GM13976 (cell line): ENCODE results near the gene NINL.
A peak's percentile ranks its signal among the peaks of the same experiment; 100 is the strongest.

ENCODE experiments used
- DNase-seq: peaks from one replicate; pipeline ENCODE4 v3.0.0; 2012; ENCODE audit warnings: low spot score
- in situ Hi-C: fragments of 300-500 bp; cut with MboI; formaldehyde crosslinking; loops from one replicate; pipeline ENCODE4 v1.12.0; 2022; ENCODE audit warnings: low sequenced_read_pairs, mixed read lengths, inconsistent platforms; ENCODE audit not compliant: unreplicated experiment
- TF ChIP-seq, protein P1 (sequence below): IDR thresholded peaks from 2 replicates; pipeline ENCODE4 v1.5.1; 2012; ENCODE audit warnings: borderline replicate concordance, mild to moderate bottlenecking; ENCODE audit not compliant: insufficient read depth; ENCODE audit errors: extremely low read depth, missing control alignments, control extremely low read depth

Gene NINL

DNA sequence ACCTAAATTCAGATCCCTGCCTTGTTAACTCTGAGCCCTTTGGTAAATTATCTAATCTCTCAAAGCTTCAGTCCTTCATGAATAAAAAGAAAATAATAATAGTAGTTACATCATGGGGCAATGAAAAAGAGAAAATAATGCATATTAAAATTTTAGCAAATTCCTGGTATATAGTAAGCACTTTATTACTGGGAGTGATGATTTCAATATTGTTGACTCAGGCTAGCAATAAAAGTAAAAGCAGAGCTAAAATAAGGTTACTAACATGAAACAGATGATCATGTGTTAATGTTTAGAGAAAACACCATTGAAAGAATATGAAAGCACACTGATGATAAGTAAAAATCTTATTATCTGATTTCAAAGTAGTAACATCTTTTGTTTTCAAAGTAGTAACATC is 164.2 kb downstream of the NINL start:
- in situ Hi-C loops = loop anchor here (25.0 kb wide), 1 partner anchor 359 kb away; the partner anchor contains the start of gene ACSS1
- no peak for DNase-seq
- TF ChIP-seq, protein P1, sequence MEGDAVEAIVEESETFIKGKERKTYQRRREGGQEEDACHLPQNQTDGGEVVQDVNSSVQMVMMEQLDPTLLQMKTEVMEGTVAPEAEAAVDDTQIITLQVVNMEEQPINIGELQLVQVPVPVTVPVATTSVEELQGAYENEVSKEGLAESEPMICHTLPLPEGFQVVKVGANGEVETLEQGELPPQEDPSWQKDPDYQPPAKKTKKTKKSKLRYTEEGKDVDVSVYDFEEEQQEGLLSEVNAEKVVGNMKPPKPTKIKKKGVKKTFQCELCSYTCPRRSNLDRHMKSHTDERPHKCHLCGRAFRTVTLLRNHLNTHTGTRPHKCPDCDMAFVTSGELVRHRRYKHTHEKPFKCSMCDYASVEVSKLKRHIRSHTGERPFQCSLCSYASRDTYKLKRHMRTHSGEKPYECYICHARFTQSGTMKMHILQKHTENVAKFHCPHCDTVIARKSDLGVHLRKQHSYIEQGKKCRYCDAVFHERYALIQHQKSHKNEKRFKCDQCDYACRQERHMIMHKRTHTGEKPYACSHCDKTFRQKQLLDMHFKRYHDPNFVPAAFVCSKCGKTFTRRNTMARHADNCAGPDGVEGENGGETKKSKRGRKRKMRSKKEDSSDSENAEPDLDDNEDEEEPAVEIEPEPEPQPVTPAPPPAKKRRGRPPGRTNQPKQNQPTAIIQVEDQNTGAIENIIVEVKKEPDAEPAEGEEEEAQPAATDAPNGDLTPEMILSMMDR = no peak

DNA sequence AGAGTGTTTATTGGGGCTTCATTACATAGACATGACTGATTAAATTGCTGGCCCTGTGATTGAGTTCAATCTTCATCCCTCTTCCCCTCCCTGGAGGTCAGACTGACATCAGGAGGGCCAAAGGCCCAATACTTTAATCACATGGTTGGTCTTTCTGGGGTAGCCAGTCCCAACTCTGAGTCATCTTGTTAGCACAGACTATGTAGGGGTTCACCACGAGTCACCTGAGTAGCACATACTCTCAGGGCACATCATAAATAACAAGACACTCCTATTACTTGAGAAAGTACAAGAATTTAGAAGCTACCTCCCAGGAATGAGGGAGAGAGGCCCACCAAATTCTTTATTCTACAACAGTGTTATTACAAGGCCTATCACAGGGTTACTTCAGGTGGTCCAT is 166.6 kb downstream of the NINL start:
- in situ Hi-C loops = loop anchor here (25.0 kb wide), 1 partner anchor 356 kb away; the partner anchor contains the start of gene ACSS1
- no peak for DNase-seq
- TF ChIP-seq, protein P1 = no peak

DNA sequence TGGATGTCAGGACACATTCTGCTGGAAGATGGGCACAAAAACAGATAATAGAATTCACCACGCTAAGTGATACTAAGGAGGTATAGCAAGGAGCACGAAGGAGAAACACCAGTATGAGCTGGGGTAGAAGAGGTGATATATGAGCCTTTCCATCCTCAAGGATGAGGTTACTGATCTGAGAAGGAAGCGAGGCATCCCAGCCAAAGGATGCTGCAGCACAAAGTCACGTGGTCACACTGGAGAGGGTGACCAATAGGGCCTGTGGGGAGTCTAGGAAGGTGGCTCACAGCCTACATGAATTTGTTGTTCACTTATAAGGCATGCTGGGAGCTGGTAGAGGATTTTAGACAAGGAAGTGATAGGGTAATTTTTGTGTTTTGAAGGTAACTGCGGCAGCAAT is 176.4 kb downstream of the NINL start:
- DNase-seq = no peak
- in situ Hi-C loops = loop anchor here (10.0 to 25.0 kb wide), 2 partner anchors 347 to 414 kb away; partner anchors contain the start of genes ACSS1 and APMAP

DNA sequence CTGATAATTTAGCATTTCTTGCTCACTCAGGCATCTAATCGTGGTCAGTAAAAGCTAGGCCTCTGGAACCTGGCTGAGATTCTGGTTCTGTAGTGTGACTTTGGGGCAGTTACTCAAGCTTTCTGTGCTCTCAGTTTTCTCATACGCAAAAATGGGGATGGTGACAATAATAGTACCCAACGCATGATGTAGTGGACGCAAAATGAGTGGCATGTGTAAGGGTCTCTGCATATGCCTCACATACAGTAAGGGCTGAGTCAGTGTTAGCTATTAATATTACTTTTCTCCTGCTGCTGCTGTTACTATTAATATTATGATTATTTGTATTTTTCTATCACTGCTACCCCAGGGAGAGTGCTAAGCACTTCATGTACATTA is 177.2 kb downstream of the NINL start:
- in situ Hi-C loops = loop anchor here (10.0 to 25.0 kb wide), 2 partner anchors 346 to 413 kb away; partner anchors contain the start of genes ACSS1 and APMAP
- DNase-seq = no peak
- TF ChIP-seq, protein P1 = no peak

More for the DNA sequence above, 176.4 kb downstream of the NINL start:
- TF ChIP-seq, protein P1 = no peak

DNA sequence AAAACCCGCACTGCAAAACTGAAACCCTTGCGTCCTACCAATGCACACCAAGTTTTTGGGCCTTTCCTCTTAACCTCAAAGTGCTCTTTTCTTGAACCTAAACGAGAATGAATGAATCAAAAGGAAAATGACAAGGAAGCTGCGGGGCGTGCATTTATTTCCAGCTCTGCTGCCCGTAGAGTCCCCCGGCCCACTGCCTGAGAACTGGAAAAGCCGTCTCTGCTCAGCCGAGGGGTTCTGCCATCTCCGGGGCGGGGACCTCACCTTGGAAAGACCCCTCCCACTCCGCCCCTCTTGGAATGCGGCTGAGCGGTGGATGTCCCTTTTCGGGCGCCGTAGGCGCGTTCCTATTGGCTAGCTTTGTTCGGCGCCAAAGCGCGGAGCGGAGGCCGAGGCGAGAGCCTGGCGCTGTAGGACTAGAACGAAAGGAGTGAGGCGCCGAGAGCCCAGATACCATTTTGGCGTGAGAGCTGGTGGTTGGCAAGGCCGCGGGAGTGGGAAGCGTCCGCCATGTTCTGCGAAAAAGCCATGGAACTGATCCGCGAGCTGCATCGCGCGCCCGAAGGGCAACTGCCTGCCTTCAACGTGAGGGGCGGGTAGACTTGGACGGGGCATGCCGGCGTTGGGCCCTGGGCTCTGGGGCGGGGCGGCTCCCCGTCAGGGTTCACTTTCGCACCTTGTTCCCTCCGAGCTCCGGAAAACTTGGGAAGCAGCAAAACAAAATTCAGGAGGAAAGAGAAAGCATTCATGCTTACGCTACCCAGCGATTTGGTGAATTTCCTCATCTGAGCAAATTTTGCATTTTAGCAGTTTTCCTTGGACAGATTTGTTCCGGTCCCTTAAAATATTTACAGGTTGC is 177.8 kb downstream of the NINL start, which contains the start of gene GINS1:
Gene GINS1, plus strand, starts transcription at position 363 of the 859 bp plus-strand sequence. Its CDS starts 148 bp downstream, at position 511.
- in situ Hi-C loops = loop anchor here (10.0 to 25.0 kb wide), 2 partner anchors 345 to 413 kb away; partner anchors contain the start of genes ACSS1 and APMAP
- DNase-seq = peak; percentile 93
- TF ChIP-seq, protein P1 = no peak
